Uterus (tissue), 2 donors: Measurements from ENCODE around the gene SFTPB.

Experiments used
- POLR2A ChIP-seq, 2 donors: fragments of 450-650 bp; IDR thresholded peaks; one replicate each; pipeline ENCODE4 v1.6.1; 2016; ENCODE audit warnings: antibody characterized with exemption in 2 of 2, mild to moderate bottlenecking in 1 of 2, moderate library complexity in 1 of 2
- TF ChIP-seq, protein P1 (sequence below), 4 experiments: fragments of 200-600 bp in 2 of 4; fragments of 450-650 bp in 2 of 4; sonication (generic) in 2 of 4; IDR thresholded peaks; one replicate each; pipeline ENCODE4 v1.5.1; 2016 to 2019; ENCODE audit warnings: antibody characterized with exemption in 4 of 4, mild to moderate bottlenecking in 2 of 4, moderate library complexity in 1 of 4

DNA sequence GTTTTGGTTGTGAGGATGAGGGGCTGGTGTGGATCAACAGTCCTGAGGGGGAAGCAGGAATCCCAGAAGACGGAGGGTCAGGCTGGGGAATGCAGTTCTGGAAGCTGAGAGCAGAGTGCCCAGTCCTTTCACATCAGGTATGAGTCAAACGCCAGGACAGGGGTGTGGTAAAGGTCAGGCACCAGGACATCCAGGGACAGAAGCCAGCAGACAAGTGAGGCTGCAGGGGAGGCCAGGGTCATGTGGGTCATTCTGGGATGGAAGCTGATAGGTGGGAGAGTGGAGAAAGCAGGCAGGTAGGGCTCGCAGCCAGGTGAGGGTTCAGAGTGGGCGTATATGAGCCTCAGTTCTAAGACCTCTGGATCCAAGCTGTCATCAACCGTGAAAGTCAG lies 13.4 kb upstream of the SFTPB start:
- TF ChIP-seq, protein P1, sequence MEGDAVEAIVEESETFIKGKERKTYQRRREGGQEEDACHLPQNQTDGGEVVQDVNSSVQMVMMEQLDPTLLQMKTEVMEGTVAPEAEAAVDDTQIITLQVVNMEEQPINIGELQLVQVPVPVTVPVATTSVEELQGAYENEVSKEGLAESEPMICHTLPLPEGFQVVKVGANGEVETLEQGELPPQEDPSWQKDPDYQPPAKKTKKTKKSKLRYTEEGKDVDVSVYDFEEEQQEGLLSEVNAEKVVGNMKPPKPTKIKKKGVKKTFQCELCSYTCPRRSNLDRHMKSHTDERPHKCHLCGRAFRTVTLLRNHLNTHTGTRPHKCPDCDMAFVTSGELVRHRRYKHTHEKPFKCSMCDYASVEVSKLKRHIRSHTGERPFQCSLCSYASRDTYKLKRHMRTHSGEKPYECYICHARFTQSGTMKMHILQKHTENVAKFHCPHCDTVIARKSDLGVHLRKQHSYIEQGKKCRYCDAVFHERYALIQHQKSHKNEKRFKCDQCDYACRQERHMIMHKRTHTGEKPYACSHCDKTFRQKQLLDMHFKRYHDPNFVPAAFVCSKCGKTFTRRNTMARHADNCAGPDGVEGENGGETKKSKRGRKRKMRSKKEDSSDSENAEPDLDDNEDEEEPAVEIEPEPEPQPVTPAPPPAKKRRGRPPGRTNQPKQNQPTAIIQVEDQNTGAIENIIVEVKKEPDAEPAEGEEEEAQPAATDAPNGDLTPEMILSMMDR (IDR thresholded peaks at IDR 0.05) = no peak
- TF ChIP-seq POLR2A (IDR thresholded peaks at IDR 0.05) = no peak
